ENCODE results near the gene PALLD.

Gene PALLD

DNA sequence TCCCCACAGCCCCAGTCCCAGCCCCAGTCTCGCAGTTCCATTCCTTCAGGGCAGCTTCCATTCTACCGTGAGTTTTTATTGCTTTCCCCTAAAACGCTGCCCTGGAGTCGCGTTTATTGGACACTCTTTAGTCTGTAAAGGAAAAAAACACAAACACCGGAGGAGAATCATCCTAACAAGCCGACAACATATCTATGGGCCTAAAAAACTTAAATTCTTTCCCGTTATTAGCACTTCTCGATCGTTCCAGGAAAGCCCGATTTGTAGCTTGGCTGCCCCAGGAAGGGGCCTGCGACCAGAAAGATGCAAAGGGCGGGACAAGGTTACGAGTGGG lies 334.7 kb downstream of the PALLD start:
- H3K4me2 ChIP-seq (ENCODE audit: low read depth, low read length): peak overlapping the region; percentile 66
- H3K36me3 ChIP-seq (replicated peaks; ENCODE audit: insufficient read depth, low read length): no peaks in the 10 kb centered on the region
- DNase-seq: no peak
- H3K9me2 ChIP-seq (replicated peaks; ENCODE audit: insufficient read depth, low read length): no peaks in the 10 kb centered on the region
- H2AFZ ChIP-seq (ENCODE audit: low read length): peak overlapping the region; percentile 68
- no peaks in the 10 kb centered on the region for H4K20me1 ChIP-seq (ENCODE audit: insufficient read depth, low read length)
- H3K9ac ChIP-seq (ENCODE audit: low read length): peak overlapping the region; percentile 84; the same call in 1 of the 2 replicates
- H3K9me3 ChIP-seq (replicated peaks; ENCODE audit: insufficient read depth, low read length): no peaks in the 10 kb centered on the region
- no peak for TF ChIP-seq EZH2 (optimal IDR thresholded peaks at IDR 0.05; ENCODE audit: low read depth, low read length)
- TF ChIP-seq, protein P1, sequence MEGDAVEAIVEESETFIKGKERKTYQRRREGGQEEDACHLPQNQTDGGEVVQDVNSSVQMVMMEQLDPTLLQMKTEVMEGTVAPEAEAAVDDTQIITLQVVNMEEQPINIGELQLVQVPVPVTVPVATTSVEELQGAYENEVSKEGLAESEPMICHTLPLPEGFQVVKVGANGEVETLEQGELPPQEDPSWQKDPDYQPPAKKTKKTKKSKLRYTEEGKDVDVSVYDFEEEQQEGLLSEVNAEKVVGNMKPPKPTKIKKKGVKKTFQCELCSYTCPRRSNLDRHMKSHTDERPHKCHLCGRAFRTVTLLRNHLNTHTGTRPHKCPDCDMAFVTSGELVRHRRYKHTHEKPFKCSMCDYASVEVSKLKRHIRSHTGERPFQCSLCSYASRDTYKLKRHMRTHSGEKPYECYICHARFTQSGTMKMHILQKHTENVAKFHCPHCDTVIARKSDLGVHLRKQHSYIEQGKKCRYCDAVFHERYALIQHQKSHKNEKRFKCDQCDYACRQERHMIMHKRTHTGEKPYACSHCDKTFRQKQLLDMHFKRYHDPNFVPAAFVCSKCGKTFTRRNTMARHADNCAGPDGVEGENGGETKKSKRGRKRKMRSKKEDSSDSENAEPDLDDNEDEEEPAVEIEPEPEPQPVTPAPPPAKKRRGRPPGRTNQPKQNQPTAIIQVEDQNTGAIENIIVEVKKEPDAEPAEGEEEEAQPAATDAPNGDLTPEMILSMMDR (IDR thresholded peaks at IDR 0.05; ENCODE audit: low read length): no peak
- no peak for TF ChIP-seq EZH2phosphoT487 (IDR thresholded peaks at IDR 0.05; ENCODE audit: low read length)
- H3F3A ChIP-seq (ENCODE audit: insufficient read depth, low read length): no peaks in the 10 kb centered on the region
- no peak overlapping the region for H3K27ac ChIP-seq (ENCODE audit: low read length)
- 0 out of 2 replicates have a peak, but pooled peaks cover 19% of the 10 kb centered on the region for H3K79me2 ChIP-seq (ENCODE audit: low read length)
- no peaks in the 10 kb centered on the region for H3K4me1 ChIP-seq (ENCODE audit: low read length)
- H3K27me3 ChIP-seq (replicated peaks; ENCODE audit: insufficient read depth, low read length): no peaks in the 10 kb centered on the region
- H3K4me3 ChIP-seq (ENCODE audit: low read length): peak overlapping the region; percentile 95

DNA sequence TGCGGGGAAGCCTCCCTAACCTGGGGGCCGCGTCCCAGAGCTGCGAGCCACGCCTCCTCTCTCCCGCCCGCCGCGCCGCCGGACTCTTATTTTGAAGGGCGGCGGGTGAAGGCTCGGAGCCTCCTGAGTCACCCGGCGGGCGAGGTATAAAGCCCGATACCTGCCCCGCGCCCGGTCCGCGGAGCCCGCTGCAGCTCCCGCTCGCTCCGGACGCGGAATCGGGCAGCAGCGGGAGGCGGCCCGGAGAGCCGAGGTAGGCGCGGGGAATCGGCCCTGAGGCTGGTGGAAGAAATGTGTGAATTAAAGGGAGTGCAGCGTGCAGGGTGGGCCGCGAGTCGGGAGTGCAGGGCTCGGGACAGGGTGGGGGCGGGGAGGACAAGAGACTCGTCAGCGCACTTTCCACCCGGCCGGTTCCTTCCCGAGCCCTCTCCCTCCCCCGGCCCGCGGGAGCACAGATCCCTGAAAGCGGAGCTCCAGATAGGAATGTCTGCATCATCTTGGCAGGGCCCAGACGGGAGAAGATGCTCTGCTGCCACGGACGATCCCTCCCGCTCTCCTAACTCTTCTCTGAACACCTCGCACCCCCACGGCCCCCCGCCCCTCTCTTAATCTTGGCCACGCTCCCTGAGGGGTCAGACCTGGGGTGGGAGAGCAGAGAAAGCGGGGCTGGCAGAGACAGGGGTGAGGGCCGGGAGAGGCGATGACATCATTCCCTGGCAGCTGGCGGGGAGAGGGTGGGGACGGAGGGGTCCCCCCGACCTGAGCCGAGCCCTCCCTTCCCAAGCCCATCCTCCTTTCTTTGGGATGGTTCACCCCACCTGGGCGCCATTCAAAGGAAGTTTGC lies 335.3 kb downstream of the PALLD start:
- no peaks in the 10 kb centered on the region for H3K36me3 ChIP-seq (replicated peaks; ENCODE audit: insufficient read depth, low read length)
- H3K9me2 ChIP-seq (replicated peaks; ENCODE audit: insufficient read depth, low read length): no peaks in the 10 kb centered on the region
- no peaks in the 10 kb centered on the region for H4K20me1 ChIP-seq (ENCODE audit: insufficient read depth, low read length)
- peak overlapping the region; percentile 68 for H2AFZ ChIP-seq (ENCODE audit: low read length)
- H3K4me2 ChIP-seq (ENCODE audit: low read depth, low read length): peak overlapping the region; percentile 66
- H3K9ac ChIP-seq (ENCODE audit: low read length): peak overlapping the region; percentile 84
- no peaks in the 10 kb centered on the region for H3F3A ChIP-seq (ENCODE audit: insufficient read depth, low read length)
- H3K27me3 ChIP-seq (replicated peaks; ENCODE audit: insufficient read depth, low read length): no peaks in the 10 kb centered on the region
- peak overlapping the region; percentile 95 for H3K4me3 ChIP-seq (ENCODE audit: low read length)
- TF ChIP-seq, protein P1 (IDR thresholded peaks at IDR 0.05; ENCODE audit: low read length): no peak
- no peak for TF ChIP-seq EZH2 (optimal IDR thresholded peaks at IDR 0.05; ENCODE audit: low read depth, low read length)
- TF ChIP-seq EZH2phosphoT487 (IDR thresholded peaks at IDR 0.05; ENCODE audit: low read length): no peak
- H3K27ac ChIP-seq (ENCODE audit: low read length): no peak overlapping the region
- no peaks in the 10 kb centered on the region for H3K9me3 ChIP-seq (replicated peaks; ENCODE audit: insufficient read depth, low read length)
- 0 out of 2 replicates have a peak, but pooled peaks cover 19% of the 10 kb centered on the region for H3K79me2 ChIP-seq (ENCODE audit: low read length)
- DNase-seq: peak; percentile 86
- H3K4me1 ChIP-seq (ENCODE audit: low read length): no peaks in the 10 kb centered on the region

DNA sequence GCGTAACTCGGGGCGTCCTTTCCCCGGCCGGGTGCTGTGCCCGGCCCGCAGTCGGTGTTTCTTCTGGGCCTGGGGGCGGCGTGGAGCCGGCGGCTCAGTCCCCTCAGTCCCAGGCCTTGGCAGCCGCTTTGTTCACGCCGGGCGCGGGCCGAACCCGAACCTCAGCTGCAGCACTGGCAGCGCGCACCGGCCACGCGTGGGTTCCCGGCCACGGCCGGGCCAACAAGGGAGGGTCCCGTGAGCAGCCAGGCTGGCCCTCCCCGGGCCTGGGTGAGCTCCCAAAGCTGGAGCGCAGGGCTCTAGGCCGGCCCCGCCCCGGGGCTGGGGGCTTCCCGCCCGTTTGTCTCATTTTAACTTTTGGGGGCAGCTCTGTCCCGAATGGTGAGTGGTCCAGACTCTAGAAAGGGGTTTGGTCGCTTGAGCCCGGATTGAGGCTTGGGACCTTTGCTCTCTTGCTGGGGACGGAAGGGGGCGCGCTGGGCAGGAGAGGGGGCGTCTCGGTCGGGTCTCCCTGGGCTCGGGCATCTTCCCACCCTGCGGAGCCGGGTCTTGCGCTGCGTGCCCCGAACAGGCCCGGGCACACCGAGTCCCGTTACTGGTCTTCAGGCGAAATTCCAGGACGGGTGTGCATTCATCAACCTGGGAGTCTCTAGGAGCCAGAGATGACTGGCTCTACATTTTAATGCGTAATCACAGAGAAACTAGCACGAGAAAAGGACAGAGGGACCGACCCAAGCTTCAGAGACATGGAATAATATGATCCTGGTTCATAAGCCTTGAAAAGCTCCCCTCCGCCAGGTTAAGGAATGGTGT lies 336.1 kb downstream of the PALLD start:
- Histone ChIP-seq H3K4me3 (ENCODE audit: low read length) (peak overlapping the region; percentile 95), H3K4me1 (ENCODE audit: low read length) (no peaks in the 10 kb centered on the region), H3K9me3 (replicated peaks; ENCODE audit: insufficient read depth, low read length) (no peaks in the 10 kb centered on the region), H2AFZ (ENCODE audit: low read length) (peak overlapping the region; percentile 68), H3F3A (ENCODE audit: insufficient read depth, low read length) (no peaks in the 10 kb centered on the region), H3K4me2 (ENCODE audit: low read depth, low read length) (peak overlapping the region; percentile 66), H3K27me3 (replicated peaks; ENCODE audit: insufficient read depth, low read length) (no peaks in the 10 kb centered on the region), H3K36me3 (replicated peaks; ENCODE audit: insufficient read depth, low read length) (no peaks in the 10 kb centered on the region), H3K9me2 (replicated peaks; ENCODE audit: insufficient read depth, low read length) (no peaks in the 10 kb centered on the region), H3K79me2 (ENCODE audit: low read length) (0 out of 2 replicates have a peak, but pooled peaks cover 22% of the 10 kb centered on the region), H3K27ac (ENCODE audit: low read length) (no peak overlapping the region), H3K9ac (ENCODE audit: low read length) (peak overlapping the region; percentile 84; the same call in 1 of the 2 replicates), H4K20me1 (ENCODE audit: insufficient read depth, low read length) (no peaks in the 10 kb centered on the region)
- DNase-seq: no peak
- TF ChIP-seq, protein P1 (IDR thresholded peaks at IDR 0.05; ENCODE audit: low read length): no peak
- TF ChIP-seq EZH2phosphoT487 (IDR thresholded peaks at IDR 0.05; ENCODE audit: low read length) (no peak), EZH2 (optimal IDR thresholded peaks at IDR 0.05; ENCODE audit: low read depth, low read length) (no peak)
